H1 (cell line): Measurements from ENCODE around the gene SMARCD2. TPM values are rescaled to one million over a fixed set of nuclear protein-coding genes. Genes with fewer than 3 reads are reported as not detected.

Experiments
- CTCF ChIA-PET: fragments of 300-600 bp; sonication (Branson Sonifier 250); formaldehyde crosslinking; loops from one replicate; lab custom pipeline; 2021; ENCODE audit not compliant: partially characterized antibody; lab: Charles Lee
- POLR2A ChIA-PET: fragments of 300-600 bp; sonication (Branson Sonifier 250); formaldehyde crosslinking; loops from one replicate; lab custom pipeline; 2021; ENCODE audit warnings: inconsistent platforms; ENCODE audit not compliant: partially characterized antibody; lab: Charles Lee
- DNase-seq, 2 experiments: peaks; one replicate each; pipeline versions ENCODE4 v3.0.0 to v3.0.0-alpha.2; 2010 to 2022; ENCODE audit warnings: low spot score in 2 of 2, low read depth in 1 of 2, mixed read lengths in 1 of 2
- FAIRE-seq: peaks from 2 replicates; lab custom pipeline; 2011; peaks lifted over from hg19 to GRCh38; lab: Jason Lieb, UNC
- H2AFZ ChIP-seq: 2 replicates; pipeline ENCODE4 v1.8.1; 2012; ENCODE audit warnings: low read length, inconsistent platforms
- H2AK5ac ChIP-seq: 2 replicates; pipeline ENCODE4 v1.6.1; 2013; ENCODE audit warnings: low read depth, low read length
- H2BK120ac ChIP-seq: replicated peaks from 2 replicates; pipeline ENCODE3; 2013; ENCODE audit warnings: low read depth, low read length, inconsistent platforms
- H2BK12ac ChIP-seq: 2 replicates; pipeline ENCODE4 v1.6.1; 2013; ENCODE audit warnings: low read depth, low read length
- H2BK15ac ChIP-seq: 2 replicates; pipeline ENCODE4 v1.6.1; 2013; ENCODE audit warnings: low read length
- H2BK20ac ChIP-seq: 2 replicates; pipeline ENCODE4 v1.6.1; 2013; ENCODE audit warnings: low read length
- H2BK5ac ChIP-seq: 2 replicates; pipeline ENCODE4 v1.6.1; 2013; ENCODE audit warnings: low read depth, low read length
- H3K14ac ChIP-seq: 2 replicates; pipeline ENCODE4 v1.6.1; 2013; ENCODE audit warnings: inconsistent platforms; ENCODE audit not compliant: insufficient read length
- H3K18ac ChIP-seq: 2 replicates; pipeline ENCODE4 v1.6.1; 2013; ENCODE audit warnings: low read length; ENCODE audit errors: extremely low read depth
- H3K23ac ChIP-seq: 2 replicates; pipeline ENCODE4 v1.6.1; 2013; ENCODE audit warnings: inconsistent platforms; ENCODE audit not compliant: insufficient read length
- H3K23me2 ChIP-seq: 2 replicates; pipeline ENCODE4 v1.6.1; 2013; ENCODE audit warnings: low read depth, low read length
- H3K27ac ChIP-seq: 2 replicates; pipeline ENCODE4 v1.6.1; 2011; ENCODE audit warnings: low read depth, low read length, inconsistent platforms
- H3K27me3 ChIP-seq, 4 experiments: replicated peaks in 1 of 4; 1 replicate in 1 of 4; 2 replicates in 3 of 4; pipeline versions ENCODE4 v1.6.1 to v1.8.1; 2011 to 2013; ENCODE audit warnings: low read length in 3 of 4, mild to moderate bottlenecking in 3 of 4, inconsistent platforms in 2 of 4, mixed read lengths in 2 of 4, moderate library complexity in 1 of 4; ENCODE audit not compliant: control insufficient read depth in 3 of 4, insufficient read depth in 3 of 4; ENCODE audit errors: extremely low read depth in 1 of 4
- H3K36me3 ChIP-seq, 4 experiments: 2 replicates each; pipeline versions ENCODE4 v1.6.1 to v1.8.1; 2011 to 2013; ENCODE audit warnings: mild to moderate bottlenecking in 4 of 4, low read length in 3 of 4, moderate library complexity in 2 of 4, control low read depth in 1 of 4, inconsistent platforms in 1 of 4; ENCODE audit not compliant: insufficient read depth in 4 of 4, control insufficient read depth in 2 of 4
- H3K4ac ChIP-seq: replicated peaks from 2 replicates; pipeline ENCODE3; 2013; ENCODE audit warnings: low read length, low read depth, mixed read lengths, inconsistent platforms; ENCODE audit not compliant: insufficient read length
- H3K4me1 ChIP-seq, 4 experiments: replicated peaks in 1 of 4; 1 replicate in 1 of 4; 2 replicates in 3 of 4; pipeline versions ENCODE4 v1.6.1 to v1.8.1; 2011 to 2013; ENCODE audit warnings: low read length in 3 of 4, inconsistent platforms in 2 of 4, mixed read lengths in 1 of 4; ENCODE audit not compliant: insufficient read depth in 4 of 4, control insufficient read depth in 3 of 4
- H3K4me2 ChIP-seq, 2 experiments: 2 replicates each; pipeline versions ENCODE4 v1.6.1 to v1.8.1; 2011 to 2013; ENCODE audit warnings: low read depth in 2 of 2, low read length in 2 of 2, control low read depth in 1 of 2, inconsistent platforms in 1 of 2, mild to moderate bottlenecking in 1 of 2; ENCODE audit not compliant: insufficient read depth in 1 of 2
- H3K4me3 ChIP-seq, 4 experiments: fragments of 200-600, 300-600 bp in 1 of 4; sonication (generic), shearing (Covaris generic), sonication (Bioruptor Twin) in 1 of 4; 2 replicates each; pipeline versions ENCODE4 v1.5.1 to v1.8.1; 2011 to 2016; ENCODE audit warnings: low read length in 4 of 4, low read depth in 3 of 4, control low read depth in 2 of 4, inconsistent platforms in 2 of 4, mild to moderate bottlenecking in 2 of 4, mixed read lengths in 1 of 4, moderate library complexity in 1 of 4; ENCODE audit not compliant: insufficient read depth in 2 of 4; ENCODE audit errors: extremely low read depth in 1 of 4
- H3K56ac ChIP-seq: replicated peaks from 2 replicates; pipeline ENCODE3; 2013; ENCODE audit warnings: low read depth, mild to moderate bottlenecking, mixed read lengths, low read length, inconsistent platforms; ENCODE audit not compliant: insufficient read length
- H3K79me1 ChIP-seq: 2 replicates; pipeline ENCODE4 v1.6.1; 2013; ENCODE audit warnings: low read depth, low read length, control low read depth
- H3K79me2 ChIP-seq, 2 experiments: 2 replicates each; pipeline versions ENCODE4 v1.6.1 to v1.8.1; 2012 to 2013; ENCODE audit warnings: low read length in 2 of 2, mild to moderate bottlenecking in 2 of 2, inconsistent platforms in 1 of 2; ENCODE audit not compliant: insufficient read depth in 2 of 2, control insufficient read depth in 1 of 2
- H3K9ac ChIP-seq, 4 experiments: replicated peaks in 1 of 4; 1 replicate in 1 of 4; 2 replicates in 3 of 4; pipeline versions ENCODE4 v1.6.1 to v1.8.1; 2011 to 2013; ENCODE audit warnings: low read depth in 3 of 4, low read length in 3 of 4, control low read depth in 2 of 4, mild to moderate bottlenecking in 2 of 4, moderate library complexity in 2 of 4, inconsistent platforms in 1 of 4; ENCODE audit errors: extremely low read depth in 1 of 4
- H3K9me3 ChIP-seq, 2 experiments: 2 replicates each; pipeline versions ENCODE4 v1.6.1 to v1.8.1; 2012 to 2013; ENCODE audit warnings: mild to moderate bottlenecking in 2 of 2, moderate library complexity in 2 of 2, control low read depth in 1 of 2, inconsistent platforms in 1 of 2, low read depth in 1 of 2, low read length in 1 of 2, mixed read lengths in 1 of 2; ENCODE audit not compliant: insufficient read depth in 2 of 2
- H4K20me1 ChIP-seq, 2 experiments: replicated peaks in 1 of 2; 2 replicates each; pipeline versions ENCODE3 to v1.8.1; 2011 to 2013; ENCODE audit warnings: inconsistent platforms in 2 of 2, low read length in 2 of 2, mild to moderate bottlenecking in 1 of 2; ENCODE audit not compliant: insufficient read depth in 2 of 2, control insufficient read depth in 1 of 2
- H4K5ac ChIP-seq: 2 replicates; pipeline ENCODE4 v1.6.1; 2013; ENCODE audit warnings: low read length, low read depth, mixed read lengths, inconsistent platforms; ENCODE audit not compliant: insufficient read length
- H4K8ac ChIP-seq: 2 replicates; pipeline ENCODE4 v1.8.0; 2013; ENCODE audit warnings: mild to moderate bottlenecking, moderate library complexity, low read length, inconsistent platforms; ENCODE audit not compliant: insufficient read depth; ENCODE audit errors: extremely low read depth
- H4K91ac ChIP-seq: replicated peaks from 2 replicates; pipeline ENCODE3; 2013; ENCODE audit warnings: low read length, mixed read lengths, inconsistent platforms; ENCODE audit not compliant: insufficient read length
- ASH2L ChIP-seq: fragments of 200-600, 300-600 bp; sonication (generic); IDR thresholded peaks from one replicate; pipeline ENCODE4 v1.7.1; 2017; ENCODE audit warnings: low read length
- CEBPB ChIP-seq: IDR thresholded peaks from 2 replicates; pipeline ENCODE4 v1.6.1; 2012; ENCODE audit warnings: low read depth, low read length
- CHD2 ChIP-seq: IDR thresholded peaks from 2 replicates; pipeline ENCODE4 v1.6.1; 2012; ENCODE audit warnings: low read length, improper control_type of control experiment
- EGR1 ChIP-seq: IDR thresholded peaks from 2 replicates; pipeline ENCODE4 v1.6.1; 2011; ENCODE audit warnings: low read depth, low read length, borderline replicate concordance
- HDAC6 ChIP-seq: IDR thresholded peaks from one replicate; pipeline ENCODE4 v1.7.1; 2012; ENCODE audit warnings: low read depth, mild to moderate bottlenecking, inconsistent platforms, low read length, moderate library complexity
- JUN ChIP-seq: IDR thresholded peaks from 2 replicates; pipeline ENCODE4 v1.6.1; 2011; ENCODE audit warnings: low read depth, mild to moderate bottlenecking, improper control_type of control experiment, low read length
- POLR2AphosphoS5 ChIP-seq: IDR thresholded peaks from 2 replicates; pipeline ENCODE4 v1.6.1; 2011; ENCODE audit warnings: low read depth, low read length
- RBBP5 ChIP-seq: IDR thresholded peaks from 2 replicates; pipeline ENCODE4 v1.7.1; 2012; ENCODE audit warnings: low read depth, mild to moderate bottlenecking, inconsistent platforms, low read length, moderate library complexity, borderline replicate concordance
- RXRA ChIP-seq: IDR thresholded peaks from 2 replicates; pipeline ENCODE4 v1.6.1; 2011; ENCODE audit warnings: low read depth, mild to moderate bottlenecking, low read length, moderate library complexity; ENCODE audit not compliant: insufficient read depth
- SAP30 ChIP-seq: fragments of 300-600 bp; sonication (generic); IDR thresholded peaks from 2 replicates; pipeline ENCODE4 v1.7.1; 2012; ENCODE audit warnings: low read length, moderate library complexity, mild to moderate bottlenecking, inconsistent platforms; ENCODE audit not compliant: insufficient read depth, insufficient replicate concordance
- SIN3A ChIP-seq, 2 experiments: IDR thresholded peaks in 1 of 2; conservative IDR thresholded peaks in 1 of 2; 2 replicates each; pipeline ENCODE4 v1.6.1; 2011 to 2012; ENCODE audit warnings: low read length in 2 of 2, improper control_type of control experiment in 1 of 2, low read depth in 1 of 2, mild to moderate bottlenecking in 1 of 2
- SRF ChIP-seq: IDR thresholded peaks from 2 replicates; pipeline ENCODE4 v1.6.1; 2011; ENCODE audit warnings: mild to moderate bottlenecking, low read depth, low read length, moderate library complexity
- TAF1 ChIP-seq: IDR thresholded peaks from 2 replicates; pipeline ENCODE4 v1.6.1; 2011; ENCODE audit warnings: mild to moderate bottlenecking, low read depth, low read length
- WGBS, 2 experiments: shearing (Covaris generic) in 1 of 2; methylation state at CpG; one replicate each; pipeline versions ENCODE4 v1.1.6 to v1.1.7; 2013 to 2015; ENCODE audit warnings: low lambda C conversion rate in 2 of 2, mixed read lengths in 2 of 2, inconsistent platforms in 1 of 2, low coverage in 1 of 2, missing lambda C conversion rate in 1 of 2; ENCODE audit not compliant: insufficient replicate concordance in 2 of 2, insufficient coverage in 1 of 2, insufficient read length in 1 of 2; ENCODE audit errors: extremely low coverage in 1 of 2, missing lambda C conversion rate in 1 of 2; 5-methylcytosine and 5-hydroxymethylcytosine counted together
- polyA plus RNA-seq, 7 experiments: library from polyadenylated mRNA; depleted of rRNA in 3 of 7; stranded (reverse) in 5 of 7; unstranded in 2 of 7; fragments of >200 nt in 5 of 7; fragments of 200-250 nt in 2 of 7; gene quantifications; 1 replicate in 5 of 7; 2 replicates in 1 of 7; 4 replicates in 1 of 7; pipeline versions ENCODE4 v1.2.1 to v1.2.3, GENCODE V29; 2011 to 2013; ENCODE audit warnings: missing spikeins in 2 of 7, mixed read lengths in 2 of 7
- total RNA-seq: library from RNA; stranded (reverse); fragmentation: NEBNext Ultra II Directional; extraction: Animal tissue kit (Norgen Biotek cat#: 25700); gene quantifications from 2 replicates; pipeline ENCODE4 v1.2.1, GENCODE V29; 2021
- TF ChIP-seq, protein P1 (sequence below): IDR thresholded peaks from 2 replicates; pipeline ENCODE4 v1.6.1; 2011; ENCODE audit warnings: low read length, improper control_type of control experiment

Gene SMARCD2
- total and polyA plus RNA-seq, 2 of the 8 experiments (the other 6 are each of a cell fraction or from before 2014, with no cell fraction given), result 90.0 to 92.2 TPM

- no peak overlapping the region for H4K5ac ChIP-seq
- H3K23ac ChIP-seq, result no peak overlapping the region
- H3K27ac ChIP-seq, result no peak overlapping the region
- no peak overlapping the region for H3K4me3 ChIP-seq
- H3K9ac ChIP-seq, result no peak overlapping the region
- H3K14ac ChIP-seq, result no peak overlapping the region
- no peak overlapping the region for H4K91ac ChIP-seq
- no peak overlapping the region for H3K56ac ChIP-seq
- H3K4me1 ChIP-seq, result no peaks in the 10 kb centered on the region
- H2BK20ac ChIP-seq, result no peak overlapping the region
- no peak overlapping the region for H2BK15ac ChIP-seq
- H3K4ac ChIP-seq, result no peak overlapping the region
- no peak overlapping the region for H2BK12ac ChIP-seq
- H3K4me2 ChIP-seq, result no peak overlapping the region
- no peak overlapping the region for H2AFZ ChIP-seq
- FAIRE-seq (no peak), DNase-seq (no peak)
- WGBS, 2 experiments, result 95% methylated on average over 6 of the region's 6 CpGs; no CpG with 5 or more reads in 1 of the 2 experiments
- no peaks in the 10 kb centered on the region for H3K23me2 ChIP-seq
- peaks cover 15 to 78% (median 56%) of the 10 kb centered on the region in 4 experiments for H3K36me3 ChIP-seq
- ChIA-PET POLR2A (interaction anchor here (1.6 to 24.4 kb wide), 3 partner anchors 10 to 35 kb away, joined by 5 to 481 read pairs (median 102); partner anchors contain the start of genes CCDC47, DDX42, FTSJ3 and PSMC5), CTCF (interaction anchor here (1.1 kb wide), 2 partner anchors 21 to 76 kb away, joined by 3 to 6 read pairs; no protein-coding TSS in a partner anchor)
- peaks cover 2 to 4% of the 10 kb centered on the region in 2 experiments for H4K20me1 ChIP-seq
- H2AK5ac ChIP-seq, result no peak overlapping the region
- no peaks in the 10 kb centered on the region for H3K79me1 ChIP-seq
- H3K9me3 ChIP-seq, result no peaks in the 10 kb centered on the region
- H4K8ac ChIP-seq, result no peak overlapping the region
- H3K79me2 ChIP-seq, result peaks cover 0 to 48% of the 10 kb centered on the region in 2 experiments; a peak in 3 of 4 replicates
- no peaks in the 10 kb centered on the region for H3K27me3 ChIP-seq
- no peak overlapping the region for H3K18ac ChIP-seq
- no peak overlapping the region for H2BK5ac ChIP-seq
- no peak overlapping the region for H2BK120ac ChIP-seq
- no peak for TF ChIP-seq JUN
- TF ChIP-seq, protein P1, sequence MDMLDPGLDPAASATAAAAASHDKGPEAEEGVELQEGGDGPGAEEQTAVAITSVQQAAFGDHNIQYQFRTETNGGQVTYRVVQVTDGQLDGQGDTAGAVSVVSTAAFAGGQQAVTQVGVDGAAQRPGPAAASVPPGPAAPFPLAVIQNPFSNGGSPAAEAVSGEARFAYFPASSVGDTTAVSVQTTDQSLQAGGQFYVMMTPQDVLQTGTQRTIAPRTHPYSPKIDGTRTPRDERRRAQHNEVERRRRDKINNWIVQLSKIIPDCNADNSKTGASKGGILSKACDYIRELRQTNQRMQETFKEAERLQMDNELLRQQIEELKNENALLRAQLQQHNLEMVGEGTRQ, result no peak
- no peak for TF ChIP-seq RBBP5
- no peak for TF ChIP-seq HDAC6
- TF ChIP-seq ASH2L, result no peak
- no peak for TF ChIP-seq POLR2AphosphoS5
- TF ChIP-seq EGR1, result no peak
- TF ChIP-seq CHD2, result no peak
- no peak for TF ChIP-seq SIN3A (conservative IDR thresholded peaks at IDR 0.05 in 1 of 2, IDR thresholded peaks at IDR 0.05 in 1 of 2; ENCODE audit: low read depth in 1 of 2, low read length in 2 of 2)
- TF ChIP-seq RXRA, result no peak
- no peak for TF ChIP-seq CEBPB
- no peak for TF ChIP-seq SRF
- TF ChIP-seq SAP30, result no peak
- no peak for TF ChIP-seq TAF1
Measured at GRCh38 chr17:63790057-63790456, 52.4 kb downstream of the SMARCD2 start.
